GM12872 (cell line): Measurements from ENCODE around the gene EDN3.

Experiments used
- TF ChIP-seq, protein P1 (sequence below): IDR thresholded peaks from 3 replicates; pipeline ENCODE4 v1.5.1; 2011; ENCODE audit warnings: low read depth, mild to moderate bottlenecking, low read length, moderate library complexity; ENCODE audit not compliant: insufficient read depth

The EDN3 gene

DNA sequence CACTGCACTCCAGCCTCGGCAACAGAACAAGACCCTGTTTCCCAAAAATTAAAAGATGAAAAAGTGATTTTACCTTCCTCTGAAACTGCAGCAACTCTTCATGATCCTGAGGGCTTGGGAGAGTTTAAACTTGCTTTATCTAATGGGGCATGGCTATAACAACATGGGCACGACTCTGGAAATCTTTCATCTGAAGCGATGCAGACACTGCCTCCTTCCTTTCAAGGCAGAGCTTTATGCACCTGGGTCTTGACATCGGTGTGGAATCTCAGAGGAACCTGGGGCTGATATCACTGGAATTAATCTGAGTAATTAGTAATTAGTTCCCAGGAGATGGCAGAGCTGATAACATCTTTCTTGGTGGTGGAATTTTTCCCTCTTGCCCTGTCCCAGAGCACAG is 52.1 kb downstream of the EDN3 start:
- TF ChIP-seq, protein P1, sequence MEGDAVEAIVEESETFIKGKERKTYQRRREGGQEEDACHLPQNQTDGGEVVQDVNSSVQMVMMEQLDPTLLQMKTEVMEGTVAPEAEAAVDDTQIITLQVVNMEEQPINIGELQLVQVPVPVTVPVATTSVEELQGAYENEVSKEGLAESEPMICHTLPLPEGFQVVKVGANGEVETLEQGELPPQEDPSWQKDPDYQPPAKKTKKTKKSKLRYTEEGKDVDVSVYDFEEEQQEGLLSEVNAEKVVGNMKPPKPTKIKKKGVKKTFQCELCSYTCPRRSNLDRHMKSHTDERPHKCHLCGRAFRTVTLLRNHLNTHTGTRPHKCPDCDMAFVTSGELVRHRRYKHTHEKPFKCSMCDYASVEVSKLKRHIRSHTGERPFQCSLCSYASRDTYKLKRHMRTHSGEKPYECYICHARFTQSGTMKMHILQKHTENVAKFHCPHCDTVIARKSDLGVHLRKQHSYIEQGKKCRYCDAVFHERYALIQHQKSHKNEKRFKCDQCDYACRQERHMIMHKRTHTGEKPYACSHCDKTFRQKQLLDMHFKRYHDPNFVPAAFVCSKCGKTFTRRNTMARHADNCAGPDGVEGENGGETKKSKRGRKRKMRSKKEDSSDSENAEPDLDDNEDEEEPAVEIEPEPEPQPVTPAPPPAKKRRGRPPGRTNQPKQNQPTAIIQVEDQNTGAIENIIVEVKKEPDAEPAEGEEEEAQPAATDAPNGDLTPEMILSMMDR, result no peak

DNA sequence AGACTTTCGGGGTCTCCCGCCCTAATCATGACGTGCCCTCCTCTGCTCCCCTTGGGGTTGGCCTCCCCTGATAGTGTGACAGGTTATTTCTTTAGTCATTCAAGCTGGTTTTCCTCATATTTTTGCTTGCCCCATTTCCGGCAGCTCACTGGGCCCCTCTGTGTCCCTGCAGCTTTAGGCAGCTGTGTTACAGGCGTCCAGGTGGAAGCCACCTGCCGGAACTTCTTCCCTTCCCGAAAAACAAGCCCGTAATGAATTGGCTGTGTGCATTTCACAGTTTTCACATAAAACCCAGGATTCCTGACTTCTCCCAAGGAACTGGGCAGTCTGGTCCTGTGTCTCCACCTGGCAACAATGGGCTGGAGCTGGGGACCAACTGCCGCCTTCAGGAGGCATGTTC is 52.6 kb downstream of the EDN3 start:
- TF ChIP-seq, protein P1, result no peak

DNA sequence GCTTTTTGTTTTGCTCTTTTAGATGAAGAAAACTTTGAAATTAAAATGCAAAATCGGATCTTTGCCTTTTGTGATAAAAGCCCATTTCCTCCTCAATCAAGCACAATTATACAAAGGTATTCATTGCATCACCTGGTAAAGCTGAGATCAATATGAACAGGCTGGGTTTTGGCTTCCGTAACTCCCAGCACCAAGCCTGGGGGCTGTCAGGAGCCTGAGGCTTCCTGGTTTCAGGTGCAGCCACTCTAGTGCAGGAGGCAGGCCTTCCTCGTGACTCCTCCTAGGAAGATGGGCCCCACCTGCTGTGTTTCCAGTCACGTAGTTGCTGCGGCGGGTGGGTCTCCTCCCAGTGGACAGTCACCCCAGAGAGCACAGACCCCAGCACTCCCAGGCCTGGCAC is 54.0 kb downstream of the EDN3 start:
- TF ChIP-seq, protein P1, result no peak

DNA sequence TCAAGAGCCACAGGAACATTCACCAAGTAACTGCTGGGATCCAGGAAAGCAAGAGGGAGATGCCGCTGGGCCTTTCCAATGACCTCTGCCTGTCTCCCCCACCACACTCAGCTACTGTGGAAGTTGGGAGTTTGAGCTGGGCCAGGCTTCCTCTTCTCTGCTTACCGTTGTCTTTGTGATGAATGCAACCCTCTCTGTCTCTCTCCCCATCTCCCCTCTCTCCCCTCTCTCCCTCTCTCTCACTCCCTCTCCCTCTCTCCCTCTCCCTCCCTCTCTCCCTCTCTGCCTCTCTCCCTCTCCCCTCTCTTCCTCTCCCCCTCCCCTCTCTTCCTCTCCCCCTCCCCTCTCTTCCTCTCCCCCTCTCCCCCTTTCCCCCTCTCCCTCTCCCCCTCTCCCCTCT is 54.8 kb downstream of the EDN3 start:
- TF ChIP-seq, protein P1, result no peak

DNA sequence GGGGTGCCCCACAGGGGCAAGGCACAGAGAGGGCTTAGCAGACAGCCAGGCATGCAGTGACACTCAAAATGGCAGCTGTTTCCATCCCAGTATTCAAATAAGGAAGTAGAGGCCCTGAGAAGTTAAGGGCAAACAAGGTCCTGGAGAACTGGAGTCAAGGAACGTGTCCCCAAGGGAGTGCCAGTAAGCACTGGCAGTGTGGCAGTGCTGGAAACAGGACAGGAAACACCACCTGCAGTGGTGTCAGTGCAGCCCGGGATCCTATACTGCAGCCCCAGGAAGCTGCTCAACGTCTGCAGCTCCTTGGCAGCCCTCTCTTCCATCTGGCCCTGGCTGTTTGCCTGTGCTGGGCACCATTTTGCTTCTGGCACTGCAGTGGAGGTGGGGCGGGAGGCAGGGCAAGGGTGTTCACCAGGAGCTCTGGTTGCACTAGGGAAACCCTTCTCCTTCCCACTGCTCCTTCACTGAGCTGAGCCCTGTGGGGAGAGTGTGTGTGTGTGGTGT is 56.3 kb downstream of the EDN3 start:
- TF ChIP-seq, protein P1, result no peak

DNA sequence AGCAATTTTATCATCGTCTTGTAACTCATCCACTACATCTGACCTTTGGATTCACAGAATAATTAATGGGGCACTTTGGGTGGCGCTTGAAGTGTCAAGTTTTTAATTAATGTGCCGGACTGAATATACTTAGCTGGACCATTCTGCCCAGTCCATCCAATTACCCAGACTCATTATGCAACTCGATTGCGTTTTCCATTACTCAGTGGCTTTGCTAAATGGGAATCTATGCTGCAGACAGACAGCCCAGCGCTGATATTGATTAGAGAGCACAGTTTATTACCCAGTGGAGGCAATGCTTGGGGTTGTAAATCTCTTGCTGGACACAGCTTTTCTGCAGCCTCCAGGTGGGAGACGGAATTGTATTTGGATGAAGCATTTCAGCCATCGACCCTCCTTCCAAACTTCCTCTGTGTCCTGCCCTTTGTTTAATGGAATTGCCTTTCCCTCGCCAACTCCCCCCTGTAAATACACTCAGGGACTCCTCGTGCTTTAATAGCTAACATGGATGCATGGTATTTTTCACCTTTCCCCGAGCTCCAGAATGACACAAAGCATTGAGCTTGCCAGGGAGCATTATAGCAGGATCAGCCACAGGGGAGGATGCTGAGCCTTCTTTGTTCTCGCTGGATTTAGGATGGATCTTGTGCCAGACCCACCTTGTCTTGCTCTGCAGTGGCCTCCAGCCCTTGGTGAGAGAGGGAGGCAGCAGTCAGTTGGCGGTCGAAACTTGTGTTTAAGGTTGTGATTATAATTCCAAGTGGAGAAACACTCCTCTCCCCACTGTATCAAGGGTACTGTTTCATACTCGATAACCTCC is 59.7 kb downstream of the EDN3 start:
- TF ChIP-seq, protein P1, result no peak

DNA sequence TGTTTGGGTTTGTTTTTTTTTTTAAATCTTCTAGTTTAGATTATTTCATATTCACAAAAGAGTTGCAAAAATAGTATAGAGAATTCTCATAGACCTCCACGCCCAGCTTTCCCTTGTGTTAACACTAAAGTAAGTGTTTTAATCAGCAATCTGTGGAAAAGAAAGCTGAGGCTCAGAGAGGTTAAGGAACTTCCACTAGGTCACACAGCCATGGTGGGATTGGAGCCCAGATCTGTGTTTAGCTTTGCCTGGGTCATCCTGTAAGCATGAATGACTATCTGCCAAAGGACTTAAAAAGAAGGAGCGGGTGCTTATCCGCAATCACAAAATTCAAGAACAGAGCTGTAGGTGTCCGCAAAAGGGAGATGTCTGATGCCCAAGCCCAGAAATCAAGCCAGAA is 60.5 kb downstream of the EDN3 start:
- TF ChIP-seq, protein P1, result no peak
